Esophagus mucosa (tissue), 1 donor: ENCODE data around the gene ZSWIM3. TPM values are rescaled to one million over a fixed set of nuclear protein-coding genes. Genes with fewer than 3 reads are reported as not detected.

Experiments
- ATAC-seq: fragments of 200-7000 bp; cut with Tn5 transposase; one replicate; pipeline ENCODE4 v1.9.1; 2020
- total RNA-seq: library from RNA; stranded (reverse); gene quantifications from one replicate; pipeline ENCODE4 v1.2.4, GENCODE V29; 2023
- donor health status: DM: yes; HTN: yes; CAD: no.

ZSWIM3 gene
- total RNA-seq: 1.4 TPM

DNA sequence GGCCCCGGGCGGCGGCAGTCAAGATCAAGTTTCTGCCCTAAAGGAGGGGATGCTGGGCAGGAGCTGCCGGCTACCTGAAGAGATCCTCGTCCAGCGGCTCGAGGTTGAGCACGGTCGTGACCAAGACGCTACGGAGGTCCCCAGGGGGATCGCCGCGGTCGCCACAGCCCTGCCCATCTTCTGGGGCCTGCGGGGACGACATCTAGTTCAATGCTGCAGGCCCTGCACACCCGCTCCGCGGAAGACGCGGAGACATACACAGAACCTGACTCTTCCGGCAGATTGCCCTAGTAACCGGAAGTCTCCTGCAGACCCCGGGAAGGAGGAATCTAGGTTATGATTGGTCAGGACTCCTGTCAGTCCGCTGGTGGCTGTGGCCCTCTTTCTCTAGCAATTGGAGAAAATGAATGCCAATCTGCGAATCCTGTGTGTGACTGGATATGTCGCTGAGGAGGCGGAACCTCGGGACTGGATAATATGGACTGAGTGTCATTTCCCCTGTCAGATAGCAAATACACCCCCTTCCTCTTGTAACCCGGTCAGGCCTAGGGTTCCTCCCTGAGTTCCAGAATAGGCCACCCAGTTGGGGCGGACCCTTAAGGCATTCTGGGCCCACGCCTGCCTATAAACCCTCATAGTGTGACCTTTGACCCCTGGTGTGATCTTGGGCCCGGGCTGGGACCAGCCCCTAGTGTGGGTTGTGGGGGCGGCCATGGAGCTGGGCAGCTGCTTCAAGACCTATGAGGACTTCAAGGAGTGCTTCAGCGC, at the start of gene ZSWIM3, which contains the start of gene ACOT8:
ZSWIM3 (plus strand) TSS at position 501 of the 768 bp plus-strand sequence; CDS start at position 713, 212 bp downstream.
ACOT8 (minus strand) TSS at position 279 of the 768 bp plus-strand sequence; CDS start at position 202, 77 bp downstream.
- peak; percentile 98 for ATAC-seq

- ATAC-seq: no peak
These were observed 47.0 kb upstream of the ZSWIM3 start for GRCh38 chr20:45810191-45810970.

- ATAC-seq: peak; percentile 98
These were observed 45.0 kb upstream of the ZSWIM3 start, which contains the start of gene UBE2C for GRCh38 chr20:45812157-45813005. Gene UBE2C (plus strand): TSS chr20:45812644. CDS start chr20:45812696, 52 bp downstream.

GRCh38 chr20:45813006-45813340, 44.4 kb upstream of the ZSWIM3 start:
- no peak for ATAC-seq

DNA sequence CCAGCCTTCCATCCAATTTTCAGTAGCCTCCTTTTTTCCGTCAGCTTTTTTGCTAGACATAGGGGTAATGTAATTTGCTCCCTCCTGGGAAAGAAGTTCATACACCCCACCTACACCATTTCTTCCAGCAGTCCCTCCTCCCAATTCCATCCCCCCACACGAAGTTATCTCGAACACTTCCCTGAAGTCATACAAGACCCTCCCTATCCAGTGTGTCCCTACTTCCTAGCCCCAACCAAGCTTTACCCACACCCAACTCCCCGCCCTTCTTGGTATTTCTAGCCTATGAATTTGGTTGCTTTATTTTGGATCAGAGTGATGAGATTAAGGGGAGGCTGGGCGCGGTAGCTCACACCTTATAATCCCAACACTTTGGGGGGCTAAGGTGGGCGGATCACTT, 43.9 kb upstream of the ZSWIM3 start:
- ATAC-seq: no peak

DNA sequence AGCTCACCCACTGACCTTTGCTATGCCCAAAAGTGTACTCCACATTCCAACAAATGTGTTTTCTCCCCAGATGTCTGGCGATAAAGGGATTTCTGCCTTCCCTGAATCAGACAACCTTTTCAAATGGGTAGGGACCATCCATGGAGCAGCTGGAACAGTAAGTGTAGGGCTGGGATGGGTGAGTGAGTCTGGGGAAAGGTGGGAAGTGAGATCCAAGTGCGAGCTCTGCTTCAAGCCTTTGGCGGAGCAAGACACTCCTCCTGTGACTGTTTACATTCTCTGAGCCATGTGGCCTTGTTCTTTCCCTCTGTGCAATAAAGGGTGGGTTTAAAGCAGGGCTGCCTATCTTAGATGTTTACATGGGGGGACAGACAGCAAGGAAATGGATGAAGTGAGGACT, 43.1 kb upstream of the ZSWIM3 start:
- ATAC-seq: no peak

- no peak for ATAC-seq
These were observed 40.5 kb upstream of the ZSWIM3 start for GRCh38 chr20:45816951-45817350.

DNA sequence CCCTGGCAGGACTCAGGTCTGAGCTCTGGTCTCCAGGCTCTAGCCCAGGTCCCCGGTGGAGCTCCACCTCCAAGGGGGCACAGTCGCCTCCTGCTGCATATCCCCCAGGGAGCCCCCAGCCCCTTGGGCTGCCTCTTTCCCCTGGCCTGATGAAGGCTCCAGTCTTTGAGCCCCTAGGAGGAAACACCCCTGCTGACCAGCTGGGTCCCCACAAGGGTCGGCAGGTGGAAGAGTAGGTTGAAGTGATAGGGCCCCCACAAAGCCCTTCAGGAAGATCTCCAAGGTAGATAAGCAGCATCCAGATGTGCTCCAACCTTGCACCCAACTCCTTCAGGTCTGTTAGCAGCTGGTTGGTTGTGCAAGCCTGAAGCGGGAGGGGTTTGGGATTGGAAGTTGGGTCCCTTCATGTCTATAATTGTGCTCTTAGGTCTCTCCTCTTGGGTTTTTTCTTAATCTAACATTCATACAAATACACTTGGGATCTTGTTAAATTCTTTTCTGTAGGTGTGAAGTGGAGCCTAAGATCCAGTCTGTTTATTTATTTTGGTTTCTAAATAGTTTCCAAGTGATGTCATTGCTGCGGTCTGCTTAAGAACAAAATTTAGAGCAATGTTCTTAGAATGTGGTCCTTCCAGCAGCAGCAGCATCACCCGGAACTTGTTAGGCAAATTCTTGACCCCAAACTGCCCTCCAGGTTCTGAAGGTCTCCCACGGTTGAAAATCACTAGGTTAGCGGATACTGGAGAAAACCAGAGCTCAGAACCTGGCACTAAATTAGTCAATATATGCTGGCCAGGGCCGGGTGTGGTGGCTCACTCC, 39.8 kb upstream of the ZSWIM3 start:
- ATAC-seq: no peak

DNA sequence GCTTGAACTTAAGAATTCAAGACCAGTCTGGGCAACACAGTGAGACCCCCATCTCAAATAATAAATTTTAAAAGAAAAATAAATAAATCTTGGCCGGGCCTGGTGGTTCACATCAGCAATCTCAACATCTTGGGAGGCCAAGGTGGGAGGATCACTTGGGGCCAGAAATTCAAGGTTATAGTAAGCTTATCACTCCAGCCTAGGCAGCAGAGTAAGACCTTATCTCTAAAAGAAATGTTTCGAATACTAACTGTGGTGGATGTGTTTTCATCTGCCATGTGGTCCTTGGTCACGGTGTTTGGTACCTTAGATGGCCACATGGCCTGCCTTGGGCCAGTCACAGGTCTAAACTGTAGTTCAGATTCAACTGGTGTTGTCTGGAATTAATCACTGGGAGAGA, 39.2 kb upstream of the ZSWIM3 start:
- no peak for ATAC-seq

DNA sequence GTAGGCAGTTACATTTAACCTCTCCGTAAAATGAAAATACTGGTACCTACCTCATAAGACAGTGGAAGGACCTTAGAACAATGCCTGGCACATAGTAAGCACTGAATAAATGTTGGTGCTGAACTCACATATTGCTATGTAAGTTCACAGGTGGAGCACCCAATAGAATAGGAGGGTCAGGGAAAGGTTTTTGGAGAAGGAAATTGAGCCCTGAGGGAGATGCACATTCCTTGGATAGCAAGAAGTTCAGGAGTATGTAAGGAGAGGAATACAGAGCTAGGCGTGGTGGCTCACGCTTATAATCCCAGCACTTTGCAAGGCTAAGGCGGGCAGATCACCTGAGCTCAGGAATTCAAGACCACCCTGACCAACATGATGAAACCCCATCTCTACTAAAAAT, 37.9 kb upstream of the ZSWIM3 start:
- ATAC-seq: no peak

DNA sequence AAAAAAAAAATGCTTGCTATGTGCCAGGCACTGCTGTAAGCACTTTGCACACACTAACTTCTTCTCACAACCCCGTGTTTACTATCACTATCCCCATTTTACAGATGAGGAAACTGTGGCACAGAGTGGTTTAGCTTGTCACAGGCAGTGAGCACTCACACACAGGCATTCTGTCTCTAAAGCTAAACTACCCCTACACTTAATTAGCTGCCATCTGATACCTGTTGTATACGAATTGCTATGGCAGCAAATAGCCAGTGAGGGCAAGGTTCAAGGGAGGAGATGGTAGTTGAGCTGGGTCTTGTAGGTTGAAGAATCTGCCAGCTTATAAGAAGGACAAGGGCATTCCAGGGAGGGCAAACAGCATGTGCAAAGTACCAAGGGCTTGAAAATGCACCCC, 35.5 kb upstream of the ZSWIM3 start:
- no peak for ATAC-seq

DNA sequence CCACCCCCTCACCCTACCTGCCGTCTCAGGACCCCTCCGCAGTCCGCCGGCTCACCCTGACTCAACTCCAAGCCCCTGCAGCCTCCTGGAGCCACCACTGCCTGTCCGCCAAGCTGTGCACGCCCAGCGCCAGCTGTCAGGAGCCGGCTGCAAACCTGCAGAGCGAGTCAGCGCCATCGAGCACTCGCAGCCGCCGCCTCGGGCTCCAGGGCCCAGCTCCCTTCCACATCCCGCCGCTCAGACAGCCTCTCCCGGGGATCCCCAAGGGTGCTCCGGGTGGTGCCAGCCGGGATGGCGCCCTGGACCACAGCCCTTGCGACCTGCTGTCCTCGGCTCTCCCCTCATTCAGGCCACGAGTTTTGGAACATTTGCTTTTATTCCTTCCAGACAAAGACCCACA, 34.6 kb upstream of the ZSWIM3 start:
- ATAC-seq: peak; percentile 78

DNA sequence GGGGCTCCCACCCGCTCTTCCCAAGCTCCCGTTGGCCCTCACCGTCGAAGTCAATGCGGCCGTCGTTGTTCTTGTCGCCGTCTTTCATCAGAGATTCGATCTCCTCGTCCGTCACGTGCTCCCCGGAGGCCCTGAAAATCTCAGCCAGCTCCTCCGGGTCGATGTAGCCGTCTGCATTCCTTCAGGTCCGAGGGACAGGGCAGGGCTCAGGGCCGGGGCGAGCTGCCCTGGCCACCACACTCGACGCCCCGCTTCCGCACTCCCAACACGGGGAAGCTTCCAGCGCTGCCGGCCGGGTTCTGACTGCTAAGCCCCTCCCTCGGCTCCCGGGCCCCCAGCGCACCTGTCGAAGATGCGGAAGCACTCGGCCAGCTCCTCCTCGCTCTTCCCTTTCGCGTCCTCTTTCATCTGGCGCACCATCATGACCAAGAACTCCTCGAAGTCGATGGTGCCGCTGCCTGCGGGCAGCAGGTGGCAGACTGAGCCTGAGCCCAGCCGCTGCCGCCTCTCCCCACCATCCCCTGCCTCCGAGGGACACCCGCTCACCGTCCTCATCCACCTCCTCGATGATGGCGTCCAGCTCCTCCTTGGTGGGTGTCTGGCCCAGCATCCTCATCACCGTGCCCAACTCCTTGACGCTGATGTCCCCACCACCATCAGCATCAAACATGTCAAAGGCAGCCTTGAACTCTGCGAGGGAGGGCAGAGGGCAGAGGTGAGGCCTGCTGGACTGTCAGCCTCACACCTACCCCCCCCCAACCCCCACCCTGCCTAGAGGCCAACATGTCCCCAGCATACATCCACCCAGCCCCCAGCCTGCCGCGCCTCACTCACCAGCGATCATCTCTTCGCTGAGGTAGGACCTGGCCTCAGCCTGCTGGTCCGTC, 33.2 kb upstream of the ZSWIM3 start:
- peak; percentile 60 for ATAC-seq

GRCh38 chr20:45826381-45827019, 30.9 kb upstream of the ZSWIM3 start:
- no peak for ATAC-seq

GRCh38 chr20:45827030-45827652, 30.3 kb upstream of the ZSWIM3 start, which contains the start of gene TNNC2:
Gene TNNC2 (minus strand): TSS chr20:45827312. CDS start chr20:45827248, 64 bp downstream.
- no peak for ATAC-seq

GRCh38 chr20:45827712-45828111, 29.7 kb upstream of the ZSWIM3 start:
- ATAC-seq: no peak

DNA sequence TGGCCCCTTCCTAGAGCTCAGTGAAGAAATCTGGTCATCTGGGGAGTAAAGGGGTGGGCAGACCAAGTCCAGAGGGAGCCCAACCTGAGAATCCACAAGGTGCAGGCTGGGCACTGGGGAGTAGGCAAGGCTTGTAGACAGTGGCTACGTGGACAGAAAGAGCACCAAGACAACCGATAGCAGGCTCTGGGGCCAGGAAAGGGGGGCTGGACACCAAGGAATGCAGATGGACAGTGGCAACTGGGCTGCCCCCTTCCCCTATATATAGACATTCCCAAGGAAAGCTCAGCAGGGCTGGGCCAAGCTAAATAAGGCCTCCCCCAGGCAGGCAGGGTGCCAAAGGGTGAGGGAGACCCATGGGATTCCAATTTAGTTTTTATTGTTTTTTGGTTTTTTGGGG, 28.8 kb upstream of the ZSWIM3 start:
- ATAC-seq: no peak

- ATAC-seq: peak; percentile 44
These were observed 27.7 kb upstream of the ZSWIM3 start for GRCh38 chr20:45829673-45830106.

DNA sequence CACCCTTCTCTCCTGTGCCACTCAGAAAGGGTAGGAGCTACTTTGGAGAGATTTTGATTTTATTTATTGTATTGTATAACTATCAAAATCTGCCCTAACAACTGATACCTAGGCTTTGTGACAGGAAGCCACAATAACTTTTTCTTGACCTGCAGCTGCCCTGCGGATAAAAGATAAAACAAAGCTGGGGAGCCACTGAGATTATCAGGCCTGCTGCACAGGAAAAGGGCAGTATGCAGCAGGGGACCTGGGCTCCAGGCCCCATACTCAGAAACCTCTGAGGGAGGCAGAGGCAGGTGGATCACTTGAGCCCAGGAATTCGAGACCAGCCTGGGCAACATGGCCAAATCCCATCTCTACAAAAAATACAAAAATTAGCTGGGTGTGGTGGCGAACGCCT, 24.8 kb upstream of the ZSWIM3 start:
- no peak for ATAC-seq
